ENCODE measurements around the gene ST6GALNAC2. TPM values are rescaled to one million over a fixed set of nuclear protein-coding genes. Genes with fewer than 3 reads are reported as not detected.

ST6GALNAC2 gene
- total RNA-seq, 1 donor from 2014 or later = 0.32 TPM

- H3K36me3 Mint-ChIP-seq (ENCODE audit: unreplicated experiment) = no peaks in the 10 kb centered on the region
Measured at GRCh38 chr17:76517638-76518038, 68.0 kb downstream of the ST6GALNAC2 start.

More at GRCh38 chr17:76517638-76518038, 68.0 kb downstream of the ST6GALNAC2 start:
- Mint-ChIP-seq H3K4me1 (ENCODE audit: low read depth, unreplicated experiment) (peaks cover 3% of the 10 kb centered on the region), H3K27me3 (ENCODE audit: unreplicated experiment) (peaks cover 4% of the 10 kb centered on the region), H3K27ac (ENCODE audit: unreplicated experiment) (no peak overlapping the region), H3K9me3 (ENCODE audit: unreplicated experiment) (peaks cover 1% of the 10 kb centered on the region), H3K4me3 (ENCODE audit: unreplicated experiment) (no peak overlapping the region)
- DNase-seq = no peak
- TF ChIP-seq CTCF (IDR thresholded peaks at IDR 0.05; ENCODE audit: partially characterized antibody, unreplicated experiment) = no peak

Other genes with a start within 250 kb of the ST6GALNAC2 start
- 68.5 TPM for gene PRPSAP1, start 231.9 kb downstream of the ST6GALNAC2 start, total RNA-seq (ENCODE audit: unreplicated experiment)
- 3.1 TPM for gene SPHK1, start 201.3 kb downstream of the ST6GALNAC2 start, total RNA-seq (ENCODE audit: unreplicated experiment)
- gene UBE2O, start 132.7 kb downstream of the ST6GALNAC2 start, total RNA-seq (ENCODE audit: unreplicated experiment) = 94.3 TPM
- gene AANAT, start 118.3 kb downstream of the ST6GALNAC2 start, total RNA-seq (ENCODE audit: unreplicated experiment) = 0.39 TPM
- gene RHBDF2, start 84.4 kb downstream of the ST6GALNAC2 start, total RNA-seq (ENCODE audit: unreplicated experiment) = 1.9 TPM
- 20.4 TPM for gene CYGB, start 48.2 kb downstream of the ST6GALNAC2 start, total RNA-seq (ENCODE audit: unreplicated experiment)
- gene PRCD, start 45.8 kb downstream of the ST6GALNAC2 start, total RNA-seq (ENCODE audit: unreplicated experiment) = 1.4 TPM
- not detected for gene ST6GALNAC1, start 57.9 kb upstream of the ST6GALNAC2 start, total RNA-seq (ENCODE audit: unreplicated experiment)
- 236 TPM for gene MXRA7, start 125.1 kb upstream of the ST6GALNAC2 start, total RNA-seq (ENCODE audit: unreplicated experiment)
- gene JMJD6, start 140.7 kb upstream of the ST6GALNAC2 start, total RNA-seq (ENCODE audit: unreplicated experiment) = 39.0 TPM
- gene METTL23, start 141.0 kb upstream of the ST6GALNAC2 start, total RNA-seq (ENCODE audit: unreplicated experiment) = 24.3 TPM
- gene SRSF2, start 151.5 kb upstream of the ST6GALNAC2 start, total RNA-seq (ENCODE audit: unreplicated experiment) = 188 TPM
- gene MFSD11, start 152.3 kb upstream of the ST6GALNAC2 start, total RNA-seq (ENCODE audit: unreplicated experiment) = 33.7 TPM

Measured in glutamatergic neuron (in vitro differentiated cells).